Chondrocyte (in vitro differentiated cells): ENCODE results near the gene NOXA1. TPM values are rescaled to one million over a fixed set of nuclear protein-coding genes. Genes with fewer than 3 reads are reported as not detected.
"Not testable (repeated sequence)": the region's sequence is repeated elsewhere in the genome, so short reads cannot be mapped to it uniquely, and the experiment has no call there.

Experiments used
- DNase-seq: peaks from one replicate; pipeline ENCODE4 v3.0.0; 2021; ENCODE audit warnings: mixed read lengths, low spot score
- H3K27ac Mint-ChIP-seq: one replicate; pipeline ENCODE4 v1.8.0; 2021; ENCODE audit warnings: mild to moderate bottlenecking, moderate library complexity, mixed read lengths; ENCODE audit not compliant: unreplicated experiment
- H3K27me3 Mint-ChIP-seq: 2 replicates; pipeline ENCODE4 v1.8.0; 2021; ENCODE audit warnings: low read depth, mixed read lengths
- H3K36me3 Mint-ChIP-seq: 2 replicates; pipeline ENCODE4 v1.8.0; 2021; ENCODE audit warnings: low read depth, mixed read lengths
- H3K4me1 Mint-ChIP-seq: 2 replicates; pipeline ENCODE4 v1.8.0; 2021; ENCODE audit warnings: low read depth, mild to moderate bottlenecking, mixed read lengths
- H3K4me3 Mint-ChIP-seq: one replicate; pipeline ENCODE4 v1.8.0; 2021; ENCODE audit warnings: mild to moderate bottlenecking, moderate library complexity, mixed read lengths; ENCODE audit not compliant: unreplicated experiment
- H3K9me3 Mint-ChIP-seq: 2 replicates; pipeline ENCODE4 v1.8.0; 2021; ENCODE audit warnings: low read depth, mixed read lengths
- total RNA-seq: library from RNA; stranded (reverse); gene quantifications from 3 replicates; pipeline ENCODE4 v1.2.1, GENCODE V29; 2021
- TF ChIP-seq, protein P1 (sequence below): fragments of 200-600 bp; sonication (generic); IDR thresholded peaks from 2 replicates; pipeline ENCODE4 v1.5.0; 2021; ENCODE audit warnings: antibody characterized with exemption, mild to moderate bottlenecking, moderate library complexity

The NOXA1 gene
- total RNA-seq, 1 donor from 2014 or later, result 2.0 TPM

GRCh38 chr9:137465720-137466388, 42.7 kb downstream of the NOXA1 start:
- TF ChIP-seq, protein P1, sequence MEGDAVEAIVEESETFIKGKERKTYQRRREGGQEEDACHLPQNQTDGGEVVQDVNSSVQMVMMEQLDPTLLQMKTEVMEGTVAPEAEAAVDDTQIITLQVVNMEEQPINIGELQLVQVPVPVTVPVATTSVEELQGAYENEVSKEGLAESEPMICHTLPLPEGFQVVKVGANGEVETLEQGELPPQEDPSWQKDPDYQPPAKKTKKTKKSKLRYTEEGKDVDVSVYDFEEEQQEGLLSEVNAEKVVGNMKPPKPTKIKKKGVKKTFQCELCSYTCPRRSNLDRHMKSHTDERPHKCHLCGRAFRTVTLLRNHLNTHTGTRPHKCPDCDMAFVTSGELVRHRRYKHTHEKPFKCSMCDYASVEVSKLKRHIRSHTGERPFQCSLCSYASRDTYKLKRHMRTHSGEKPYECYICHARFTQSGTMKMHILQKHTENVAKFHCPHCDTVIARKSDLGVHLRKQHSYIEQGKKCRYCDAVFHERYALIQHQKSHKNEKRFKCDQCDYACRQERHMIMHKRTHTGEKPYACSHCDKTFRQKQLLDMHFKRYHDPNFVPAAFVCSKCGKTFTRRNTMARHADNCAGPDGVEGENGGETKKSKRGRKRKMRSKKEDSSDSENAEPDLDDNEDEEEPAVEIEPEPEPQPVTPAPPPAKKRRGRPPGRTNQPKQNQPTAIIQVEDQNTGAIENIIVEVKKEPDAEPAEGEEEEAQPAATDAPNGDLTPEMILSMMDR, result no peak
- no peak for DNase-seq
- no peak overlapping the region for H3K4me3 Mint-ChIP-seq
- H3K27ac Mint-ChIP-seq, result no peak overlapping the region
- H3K27me3 Mint-ChIP-seq, result peaks cover 3% of the 10 kb centered on the region
- H3K36me3 Mint-ChIP-seq, result no peaks in the 10 kb centered on the region
- H3K4me1 Mint-ChIP-seq, result no peaks in the 10 kb centered on the region
- H3K9me3 Mint-ChIP-seq, result no peaks in the 10 kb centered on the region

DNA sequence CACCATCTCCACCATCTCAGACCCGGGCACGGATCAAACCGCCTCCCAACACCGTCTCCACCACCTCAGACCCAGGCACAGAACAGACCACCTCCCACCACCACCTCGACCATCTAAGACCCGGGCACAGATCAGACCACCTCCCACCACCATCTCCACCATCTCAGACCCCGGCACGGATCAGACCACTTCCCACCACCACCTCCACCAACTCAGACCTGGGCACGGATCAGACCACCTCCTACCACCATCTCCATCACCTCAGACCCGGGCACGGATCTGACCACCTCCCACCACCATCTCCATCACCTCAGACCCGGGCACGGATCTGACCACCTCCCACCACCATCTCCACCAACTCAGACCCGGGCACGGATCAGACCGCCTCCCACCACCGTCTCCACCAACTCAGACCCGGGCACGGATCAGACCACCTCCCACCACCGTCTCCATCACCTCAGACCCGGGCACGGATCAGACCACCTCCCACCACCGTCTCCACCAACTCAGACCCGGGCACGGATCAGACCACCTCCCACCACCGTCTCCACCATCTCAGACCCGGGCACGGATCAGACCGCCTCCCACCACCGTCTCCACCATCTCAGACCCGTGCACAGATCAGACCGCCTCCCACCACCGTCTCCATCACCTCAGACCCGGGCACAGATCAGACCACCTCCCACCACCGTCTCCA, 43.3 kb downstream of the NOXA1 start:
- H3K36me3 Mint-ChIP-seq, H3K4me3 Mint-ChIP-seq, H3K4me1 Mint-ChIP-seq, H3K27me3 Mint-ChIP-seq, H3K27ac Mint-ChIP-seq, DNase-seq, H3K9me3 Mint-ChIP-seq: not testable (repeated sequence)

DNA sequence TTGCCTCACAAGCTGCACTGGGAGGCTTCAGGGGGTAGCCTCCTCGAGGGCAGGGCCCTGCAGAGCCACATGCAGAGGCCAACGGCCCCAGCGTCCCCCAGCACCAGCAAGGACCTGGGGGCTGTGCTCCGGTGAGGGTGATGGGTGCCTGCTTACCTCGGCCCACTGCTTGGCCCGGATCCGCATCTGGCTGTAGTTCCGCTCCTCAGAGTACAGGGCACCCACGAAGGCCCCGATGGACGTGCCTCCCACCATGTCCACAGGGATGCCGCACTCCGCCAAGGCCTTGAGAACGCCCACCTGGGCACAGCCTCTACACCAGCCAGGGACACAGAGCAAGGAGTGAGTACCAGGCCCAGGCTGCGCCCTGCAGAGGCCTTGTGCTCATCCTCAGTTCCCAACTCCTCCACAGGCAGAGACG, 44.0 kb downstream of the NOXA1 start:
- Mint-ChIP-seq H3K27me3 (peaks cover 3% of the 10 kb centered on the region), H3K9me3 (no peaks in the 10 kb centered on the region), H3K4me1 (no peaks in the 10 kb centered on the region), H3K4me3 (no peak overlapping the region), H3K27ac (no peak overlapping the region), H3K36me3 (no peaks in the 10 kb centered on the region)
- TF ChIP-seq, protein P1, result no peak
- DNase-seq, result no peak

GRCh38 chr9:137467896-137468295, 44.7 kb downstream of the NOXA1 start:
- Mint-ChIP-seq H3K27me3 (peaks cover 3% of the 10 kb centered on the region), H3K27ac (no peak overlapping the region), H3K4me3 (no peak overlapping the region), H3K9me3 (peaks cover 2% of the 10 kb centered on the region), H3K4me1 (no peaks in the 10 kb centered on the region), H3K36me3 (no peaks in the 10 kb centered on the region)
- no peak for DNase-seq
- TF ChIP-seq, protein P1, result no peak

DNA sequence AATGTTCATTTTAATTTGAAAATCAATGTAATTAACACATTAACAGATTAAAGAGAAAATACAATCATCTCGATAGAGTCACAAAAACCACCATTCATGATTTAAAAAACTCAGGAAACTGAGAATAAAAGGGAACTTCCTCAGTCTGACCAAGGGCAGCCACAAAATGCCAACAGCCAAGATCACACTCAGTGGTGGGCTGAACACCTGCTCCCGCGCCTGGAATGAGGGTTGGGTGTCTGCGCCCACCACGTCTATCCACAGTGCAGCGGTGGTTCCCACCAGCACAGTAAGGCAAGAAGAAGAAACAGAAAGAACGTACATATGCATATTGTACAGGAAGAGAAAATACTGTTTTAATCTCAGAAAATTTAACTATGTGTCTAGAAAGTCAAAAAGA, 47.6 kb downstream of the NOXA1 start:
- TF ChIP-seq, protein P1, result no peak
- peaks cover 14% of the 10 kb centered on the region for H3K9me3 Mint-ChIP-seq
- H3K4me3 Mint-ChIP-seq, result no peak overlapping the region
- H3K27me3 Mint-ChIP-seq, result peaks cover 3% of the 10 kb centered on the region
- no peaks in the 10 kb centered on the region for H3K4me1 Mint-ChIP-seq
- peaks cover 9% of the 10 kb centered on the region for H3K36me3 Mint-ChIP-seq
- H3K27ac Mint-ChIP-seq, result no peak overlapping the region
- no peak for DNase-seq

- peaks cover 14% of the 10 kb centered on the region for H3K36me3 Mint-ChIP-seq
- DNase-seq, result no peak
- H3K27ac Mint-ChIP-seq, result no peak overlapping the region
- peaks cover 3% of the 10 kb centered on the region for H3K4me1 Mint-ChIP-seq
- H3K27me3 Mint-ChIP-seq, result peaks cover 3% of the 10 kb centered on the region
- TF ChIP-seq, protein P1, result no peak
- peaks cover 22% of the 10 kb centered on the region for H3K9me3 Mint-ChIP-seq
- no peak overlapping the region for H3K4me3 Mint-ChIP-seq
Observed at GRCh38 chr9:137474271-137474670, 51.1 kb downstream of the NOXA1 start.
